H1 (cell line): Measurements from ENCODE around the gene CBLN3. TPM values are rescaled to one million over a fixed set of nuclear protein-coding genes. Genes with fewer than 3 reads are reported as not detected.

ENCODE experiments used
- NRF1 ChIP-seq: IDR thresholded peaks from 2 replicates; pipeline ENCODE4 v1.6.1; 2011; ENCODE audit warnings: mild to moderate bottlenecking, low read depth, low read length, improper control_type of control experiment
- RAD21 ChIP-seq, 2 experiments: IDR thresholded peaks in 1 of 2; conservative IDR thresholded peaks in 1 of 2; 2 replicates each; pipeline ENCODE4 v1.6.1; 2011; ENCODE audit warnings: low read depth in 2 of 2, low read length in 2 of 2, improper control_type of control experiment in 1 of 2, inconsistent platforms in 1 of 2, mild to moderate bottlenecking in 1 of 2, moderate library complexity in 1 of 2
- polyA plus RNA-seq, 7 experiments: library from polyadenylated mRNA; depleted of rRNA in 3 of 7; stranded (reverse) in 5 of 7; unstranded in 2 of 7; fragments of >200 nt in 5 of 7; fragments of 200-250 nt in 2 of 7; gene quantifications; 1 replicate in 5 of 7; 2 replicates in 1 of 7; 4 replicates in 1 of 7; pipeline versions ENCODE4 v1.2.1 to v1.2.3, GENCODE V29; 2011 to 2013; ENCODE audit warnings: missing spikeins in 2 of 7, mixed read lengths in 2 of 7
- total RNA-seq: library from RNA; stranded (reverse); fragmentation: NEBNext Ultra II Directional; extraction: Animal tissue kit (Norgen Biotek cat#: 25700); gene quantifications from 2 replicates; pipeline ENCODE4 v1.2.1, GENCODE V29; 2021

Gene CBLN3
- total and polyA plus RNA-seq, 2 of the 8 experiments (the other 6 are each of a cell fraction or from before 2014, with no cell fraction given): 0.54 to 1.00 TPM

- TF ChIP-seq NRF1 (no peak), RAD21 (IDR thresholded peaks at IDR 0.05 in 1 of 2, conservative IDR thresholded peaks at IDR 0.05 in 1 of 2; ENCODE audit: low read depth in 2 of 2, low read length in 2 of 2) (no peak)
Observed at GRCh38 chr14:24475261-24475660, 45.8 kb upstream of the CBLN3 start (continued).
